Epithelial cell of proximal tubule (primary cell): ENCODE measurements around the gene DBI. TPM values are rescaled to one million over a fixed set of nuclear protein-coding genes. Genes with fewer than 3 reads are reported as not detected.
"Not testable (repeated sequence)": the region's sequence is repeated elsewhere in the genome, so short reads cannot be mapped to it uniquely, and the experiment has no call there.

Experiments
- DNase-seq: peaks from one replicate; pipeline ENCODE4 v3.0.0-alpha.2; 2011; ENCODE audit warnings: low read depth
- H3K4me3 ChIP-seq: 2 replicates; pipeline ENCODE4 v1.5.1; 2011; ENCODE audit warnings: low read depth, mild to moderate bottlenecking, low read length
- CTCF ChIP-seq: conservative IDR thresholded peaks from 2 replicates; pipeline ENCODE4 v1.5.1; 2012; ENCODE audit warnings: low read depth, mild to moderate bottlenecking, low read length
- total RNA-seq: library from RNA; depleted of rRNA; stranded (reverse); fragments of >200 nt; gene quantifications from 2 replicates; pipeline ENCODE4 v1.2.3, GENCODE V29; 2015

Gene DBI
- total RNA-seq, 1 donor from 2014 or later, result 134 TPM

DNA sequence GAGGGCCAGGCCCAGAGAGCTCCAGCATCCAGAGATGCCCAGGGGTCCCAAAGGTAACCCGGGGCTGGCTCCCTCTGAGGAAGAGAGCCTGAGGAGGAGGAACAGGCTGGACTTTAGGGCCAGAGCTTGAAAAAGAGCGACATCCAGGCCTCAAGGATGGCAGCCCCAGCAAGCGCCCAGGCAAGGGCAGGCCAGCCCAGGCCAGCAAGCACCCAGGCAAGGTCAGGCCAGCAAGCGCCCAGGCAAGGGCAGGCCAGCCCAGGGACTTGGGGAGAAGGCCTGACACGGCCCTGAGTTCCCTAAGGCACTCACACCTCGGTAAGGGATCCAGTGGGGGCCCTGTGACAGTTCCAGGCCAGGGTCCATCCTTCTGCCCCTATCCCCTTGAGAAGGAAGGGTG lies 30.4 kb downstream of the DBI start:
- no peak for TF ChIP-seq CTCF
- H3K4me3 ChIP-seq, result no peak overlapping the region
- no peak for DNase-seq

DNA sequence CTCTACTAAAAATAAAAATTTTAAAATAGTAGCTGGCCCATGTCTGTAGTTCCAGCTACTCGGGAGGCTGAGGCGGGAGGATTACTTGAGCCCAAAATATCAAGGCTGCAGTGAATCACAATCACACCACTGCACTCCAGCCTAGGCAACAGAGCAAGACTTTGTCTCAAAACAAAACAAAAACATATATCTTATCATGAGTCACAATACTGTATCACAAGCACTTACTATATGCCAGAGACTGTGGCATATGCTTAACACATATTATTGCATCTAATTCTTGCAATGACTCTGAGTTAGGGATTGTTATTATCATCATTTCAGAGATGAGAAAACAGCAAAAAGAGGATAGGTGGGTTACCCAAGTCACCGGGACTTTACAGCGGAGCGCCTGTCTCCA lies 35.3 kb downstream of the DBI start:
- no peak for TF ChIP-seq CTCF
- no peak for DNase-seq
- no peak overlapping the region for H3K4me3 ChIP-seq

DNA sequence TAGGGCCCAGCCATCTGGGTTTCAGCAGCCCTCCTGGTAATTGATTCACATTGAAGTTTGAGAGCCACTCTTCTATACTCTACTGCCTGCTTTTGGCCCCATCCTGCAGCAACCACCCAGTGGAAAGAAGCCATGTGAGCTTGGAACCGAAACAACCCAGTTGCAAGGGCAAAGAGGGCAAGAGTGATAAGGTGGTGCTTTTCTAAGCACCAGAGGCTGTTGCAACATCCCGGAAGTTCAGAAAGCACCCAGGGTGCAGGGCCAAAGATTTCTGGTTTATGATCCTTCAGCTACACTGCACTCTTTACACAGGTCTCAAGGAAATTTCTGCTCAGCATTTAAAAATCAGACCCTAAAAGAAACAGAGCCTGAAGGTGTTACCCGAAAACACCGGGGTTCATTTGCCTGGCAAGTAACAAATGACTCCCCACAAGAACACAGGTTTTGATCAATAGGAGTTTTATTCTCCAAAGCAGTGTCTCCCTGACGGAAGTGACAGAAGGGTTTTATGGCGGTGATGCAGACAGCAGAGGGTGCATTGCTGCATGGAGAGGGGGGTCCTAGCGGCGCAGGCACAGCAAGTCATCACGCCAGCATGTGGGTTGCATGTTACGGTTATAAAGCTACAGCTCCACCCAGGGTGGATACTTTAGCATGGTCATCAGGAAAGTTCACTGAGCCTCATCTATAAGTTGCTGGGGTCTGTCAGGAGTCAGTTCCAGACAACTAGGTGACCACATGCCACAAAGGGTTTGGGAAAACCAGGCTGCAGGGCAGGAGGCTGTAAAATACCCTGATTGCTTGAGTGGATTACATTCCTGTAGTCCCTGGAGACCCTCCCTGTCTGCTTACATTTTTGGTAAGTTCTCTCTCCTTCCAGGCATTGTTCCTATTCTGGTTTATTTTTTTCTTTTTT lies 36.1 kb downstream of the DBI start:
- no peak for TF ChIP-seq CTCF
- DNase-seq, result no peak
- H3K4me3 ChIP-seq, result no peak overlapping the region

GRCh38 chr2:119403618-119404017 lies 36.8 kb downstream of the DBI start:
- not testable (repeated sequence) for DNase-seq, H3K4me3 ChIP-seq

DNA sequence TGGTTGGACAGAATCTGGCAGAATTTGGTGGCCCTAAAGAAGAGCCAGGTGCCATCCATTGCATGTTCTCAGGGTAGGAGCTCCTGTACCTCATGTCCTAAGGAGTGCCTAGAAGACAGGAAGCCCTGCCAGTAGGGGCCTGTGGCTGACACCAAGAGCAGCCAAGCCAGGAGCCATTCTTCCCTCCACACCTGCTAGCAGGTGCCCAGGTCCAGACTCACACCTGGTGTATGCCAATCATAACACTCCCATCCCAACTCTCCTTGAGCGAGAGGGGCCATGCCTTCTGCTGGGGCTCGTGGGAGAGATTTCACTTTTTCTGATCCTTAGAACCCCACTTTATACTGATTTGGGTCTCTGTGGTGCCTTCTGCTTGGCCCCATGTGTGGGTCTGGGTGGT lies 38.4 kb downstream of the DBI start:
- no peak overlapping the region for H3K4me3 ChIP-seq
- DNase-seq, result no peak
- TF ChIP-seq CTCF, result no peak

DNA sequence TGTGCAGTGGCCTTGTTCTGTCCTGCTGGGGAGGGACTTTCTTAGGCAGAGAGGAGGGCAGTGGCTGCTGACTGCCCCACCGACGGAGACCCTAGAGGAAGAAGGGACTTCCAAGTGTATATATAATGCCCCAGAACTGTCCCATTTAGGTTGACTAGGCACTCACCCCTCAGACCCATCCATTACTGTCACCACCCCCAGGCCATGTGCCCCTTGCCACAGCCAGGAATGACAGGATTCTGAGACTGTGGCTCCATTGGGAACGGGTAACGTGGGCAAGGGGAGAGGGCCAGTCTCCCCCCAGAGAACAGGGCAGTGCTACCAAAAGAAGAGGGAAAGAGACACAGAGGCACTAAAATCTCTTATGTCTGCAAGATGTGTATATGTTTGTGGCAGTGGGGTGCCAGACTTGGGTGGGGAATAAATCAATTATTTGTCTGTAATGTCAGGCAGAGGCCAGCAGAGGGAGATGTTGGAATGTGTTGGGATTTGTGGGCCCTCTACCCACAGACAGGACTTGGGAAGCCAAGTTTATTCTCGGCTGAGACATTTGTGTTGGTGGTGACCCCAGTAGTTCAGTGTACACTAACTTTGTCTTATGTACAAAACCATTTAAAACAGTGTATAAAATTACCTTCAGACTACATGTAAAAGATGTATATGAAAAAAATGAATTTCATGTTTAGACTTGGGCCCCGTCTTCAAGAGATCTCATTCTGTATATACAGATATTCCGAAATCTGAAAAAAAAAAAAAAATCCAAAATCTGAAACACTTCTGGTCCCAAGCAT lies 40.8 kb downstream of the DBI start:
- TF ChIP-seq CTCF, result peak; percentile 80
- no peak overlapping the region for H3K4me3 ChIP-seq
- no peak for DNase-seq

GRCh38 chr2:119408221-119408619 lies 41.4 kb downstream of the DBI start:
- DNase-seq, result no peak
- TF ChIP-seq CTCF, result no peak
- H3K4me3 ChIP-seq, result no peak overlapping the region
